GM10248 (cell line): ENCODE results near the gene CNIH3.
"Not testable (repeated sequence)": the region's sequence is repeated elsewhere in the genome, so short reads cannot be mapped to it uniquely, and the experiment has no call there.

ENCODE experiments used
- CTCF ChIA-PET: fragments of 300-600 bp; sonication (Branson Sonifier 250); formaldehyde crosslinking; extraction: SDS; loops from one replicate; lab custom pipeline; 2021; ENCODE audit warnings: antibody characterized with exemption; lab: Yijun Ruan, JAX
- POLR2A ChIA-PET: fragments of 350-650 bp; sonication (Branson Sonifier 250); formaldehyde crosslinking; extraction: SDS; loops from one replicate; lab custom pipeline; 2020; ENCODE audit warnings: antibody characterized with exemption; lab: Yijun Ruan, JAX
- DNase-seq: peaks from one replicate; pipeline ENCODE4 v3.0.0; 2012; ENCODE audit errors: extremely low spot score
- CTCF ChIP-seq: IDR thresholded peaks from 2 replicates; pipeline ENCODE4 v1.5.1; 2012; ENCODE audit warnings: mild to moderate bottlenecking, low read depth; ENCODE audit errors: extremely low read depth, missing control alignments, control extremely low read depth

CNIH3 gene

GRCh38 chr1:224678168-224678567, 62.1 kb downstream of the CNIH3 start:
- ChIA-PET POLR2A (no interaction called here), CTCF (interaction anchor here (1.2 to 2.0 kb wide), 8 partner anchors 9 to 244 kb away, joined by 3 to 9 read pairs (median 4); no protein-coding TSS in a partner anchor)
- no peak for DNase-seq
- no peak for TF ChIP-seq CTCF

DNA sequence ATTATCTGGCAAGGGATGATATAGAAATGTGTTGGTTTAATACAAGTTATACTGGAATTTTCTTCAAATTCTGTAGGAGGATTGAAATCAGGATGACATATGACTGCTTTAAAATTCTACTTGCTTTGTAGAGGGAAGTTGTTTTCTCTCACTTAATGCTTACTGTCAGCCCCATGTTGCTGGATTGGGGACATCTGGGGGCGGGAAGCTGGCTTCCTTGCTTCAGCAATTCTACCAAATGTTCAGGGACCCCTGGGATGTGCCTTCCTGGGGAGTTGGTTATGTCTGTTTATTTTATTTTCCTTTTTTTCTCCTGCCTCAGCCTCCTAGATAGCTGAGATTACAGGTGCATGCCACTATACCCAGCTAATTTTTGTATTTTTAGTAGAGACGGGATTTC, 63.5 kb downstream of the CNIH3 start:
- no peak for DNase-seq
- ChIA-PET POLR2A (no interaction called here), CTCF (interaction anchor here (1.2 to 2.0 kb wide), 4 partner anchors 7 to 22 kb away, joined by 3 to 9 read pairs (median 4); no protein-coding TSS in a partner anchor)
- no peak for TF ChIP-seq CTCF

DNA sequence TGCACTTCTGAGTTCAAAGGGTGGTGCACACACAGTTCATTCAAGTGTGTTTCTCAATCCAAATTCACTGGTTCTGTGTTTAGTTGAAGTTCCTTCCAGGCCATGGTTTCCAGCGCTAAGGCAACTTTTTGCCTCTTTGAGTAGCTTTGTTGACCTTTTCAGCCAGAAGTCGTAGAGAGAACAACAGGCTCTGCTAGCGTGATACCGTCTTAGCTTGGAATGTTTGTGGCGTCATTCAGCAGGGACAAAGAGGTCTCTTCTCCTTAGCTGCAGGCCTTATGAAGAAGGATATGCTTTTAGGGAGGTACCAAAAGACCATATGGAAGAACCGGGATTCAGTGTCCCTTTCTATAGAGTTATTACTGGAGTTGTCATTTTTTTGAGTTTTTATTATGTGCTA, 65.7 kb downstream of the CNIH3 start:
- ChIA-PET CTCF (interaction anchor here (1.0 to 1.4 kb wide), 3 partner anchors 8 to 169 kb away, joined by 3 to 4 read pairs (median 3); no protein-coding TSS in a partner anchor), POLR2A (no interaction called here)
- TF ChIP-seq CTCF, result no peak
- no peak for DNase-seq

DNA sequence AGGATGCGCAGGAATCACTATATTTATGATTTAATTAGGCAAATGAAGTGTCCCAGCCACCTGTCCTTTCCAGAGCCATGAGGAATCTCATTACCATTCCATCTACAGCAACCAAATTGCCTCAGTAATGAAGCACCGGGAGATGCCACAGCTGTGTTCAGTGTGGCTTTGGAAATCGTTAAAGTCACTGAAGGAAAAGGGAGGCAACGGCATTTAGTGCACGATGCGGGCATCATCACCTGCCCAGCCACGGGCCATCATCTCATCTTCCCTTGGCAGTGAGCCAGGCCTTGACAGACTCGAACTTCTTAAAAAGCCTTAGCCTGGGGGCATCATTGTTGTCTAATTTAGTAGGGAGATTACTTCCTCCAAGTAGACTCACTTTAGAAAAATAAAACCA, 67.8 kb downstream of the CNIH3 start:
- ChIA-PET POLR2A (no interaction called here), CTCF (no interaction called here)
- no peak for TF ChIP-seq CTCF
- no peak for DNase-seq

DNA sequence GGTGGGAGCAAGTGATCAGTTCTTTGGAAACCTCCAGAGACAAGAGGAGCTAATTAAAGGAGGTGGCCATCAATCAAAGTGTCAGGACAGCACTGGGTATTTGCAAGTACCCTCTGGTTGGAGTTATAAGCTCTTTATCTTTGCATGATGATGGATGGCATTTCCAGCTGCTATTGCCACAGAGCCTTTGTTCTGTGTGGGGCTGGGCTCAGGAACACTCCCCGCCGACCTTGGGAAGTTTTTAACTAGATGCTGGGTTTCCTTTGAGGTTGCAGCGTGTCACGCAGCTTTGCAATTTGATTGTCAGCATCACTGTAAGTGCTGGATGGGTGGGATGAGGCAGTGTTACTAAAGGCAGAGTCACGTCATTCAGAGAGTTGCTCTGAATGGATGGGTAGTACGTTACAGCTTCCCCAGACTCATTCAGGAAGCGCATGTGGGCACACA, 68.9 kb downstream of the CNIH3 start:
- ChIA-PET POLR2A (no interaction called here), CTCF (interaction anchor here (0.9 to 1.4 kb wide), 6 partner anchors 16 to 172 kb away, joined by 3 to 5 read pairs (median 3); no protein-coding TSS in a partner anchor)
- DNase-seq, result no peak
- no peak for TF ChIP-seq CTCF

DNA sequence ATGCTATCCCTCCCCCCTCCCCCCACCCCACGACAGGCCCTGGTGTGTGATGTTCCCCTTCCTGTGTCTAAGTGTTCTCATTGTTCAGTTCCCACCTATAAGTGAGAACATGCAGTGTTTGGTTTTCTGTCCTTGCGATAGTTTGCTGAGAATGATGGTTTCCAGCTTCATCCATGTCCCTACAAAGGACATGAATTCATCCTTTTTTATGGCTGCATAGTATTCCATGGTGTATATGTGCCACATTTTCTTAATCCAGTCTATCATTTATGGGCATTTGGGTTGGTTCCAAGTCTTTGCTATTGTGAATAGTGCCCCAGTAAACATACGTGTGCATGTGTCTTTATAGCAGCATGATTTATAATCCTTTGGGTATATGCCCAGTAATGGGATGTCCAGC, 70.0 kb downstream of the CNIH3 start:
- CTCF ChIA-PET, result interaction anchor here (0.9 to 1.9 kb wide), 4 partner anchors 7 to 165 kb away, joined by 3 to 9 read pairs (median 3); no protein-coding TSS in a partner anchor
- DNase-seq, POLR2A ChIA-PET: not testable (repeated sequence)

- ChIA-PET CTCF (interaction anchor here (1.4 to 2.0 kb wide), 6 partner anchors 9 to 164 kb away, joined by 3 to 12 read pairs (median 6); no protein-coding TSS in a partner anchor), POLR2A (no interaction called here)
- no peak for DNase-seq
- TF ChIP-seq CTCF, result no peak
These were observed 71.3 kb downstream of the CNIH3 start for GRCh38 chr1:224687465-224687864.
